HepG2 (cell line): ENCODE measurements around the gene DNAJC21. TPM values are rescaled to one million over a fixed set of nuclear protein-coding genes. Genes with fewer than 3 reads are reported as not detected.

ENCODE experiments used
- AFF4 ChIP-seq: sonication (generic); formaldehyde crosslinking; IDR thresholded peaks from 2 replicates; pipeline ENCODE4 v1.4.0; 2020; ENCODE audit warnings: missing genetic modification reagents
- ATF3 ChIP-seq: sonication (generic); formaldehyde crosslinking; IDR thresholded peaks from 2 replicates; pipeline ENCODE4 v1.4.0; 2020; ENCODE audit warnings: missing genetic modification reagents
- ELF1 ChIP-seq: sonication (generic); formaldehyde crosslinking; IDR thresholded peaks from 2 replicates; pipeline ENCODE4 v1.4.0; 2020; ENCODE audit warnings: missing genetic modification reagents
- HDAC6 ChIP-seq: fragments of 200-600 bp; sonication (generic); IDR thresholded peaks from 2 replicates; pipeline ENCODE4 v1.7.0; 2017; ENCODE audit warnings: mild to moderate bottlenecking, antibody characterized with exemption, low read length, low read depth
- KDM3A ChIP-seq: IDR thresholded peaks from 2 replicates; pipeline ENCODE4 v1.6.1; 2018; ENCODE audit warnings: low read depth, missing compliant biosample characterization
- LCORL ChIP-seq, 2 experiments: fragments of 450-650 bp in 1 of 2; sonication (generic) in 1 of 2; formaldehyde crosslinking in 1 of 2; IDR thresholded peaks; 2 replicates each; pipeline versions ENCODE4 v1.5.0 to v1.6.1; 2017 to 2020; ENCODE audit warnings: antibody characterized with exemption in 1 of 2, missing genetic modification reagents in 1 of 2
- NBN ChIP-seq: fragments of 450-650 bp; conservative IDR thresholded peaks from 2 replicates; pipeline ENCODE4 v1.6.1; 2017
- SATB2 ChIP-seq: sonication (generic); formaldehyde crosslinking; IDR thresholded peaks from 2 replicates; pipeline ENCODE4 v1.5.0; 2020; ENCODE audit warnings: missing genetic modification reagents
- STAT6 ChIP-seq: sonication (generic); formaldehyde crosslinking; IDR thresholded peaks from 2 replicates; pipeline ENCODE4 v1.4.0; 2020; ENCODE audit warnings: missing genetic modification reagents, mild to moderate bottlenecking, borderline replicate concordance
- TRIM24 ChIP-seq: sonication (generic); formaldehyde crosslinking; IDR thresholded peaks from 2 replicates; pipeline ENCODE4 v1.8.0; 2022; ENCODE audit warnings: mild to moderate bottlenecking, missing genetic modification reagents
- ZBTB49 ChIP-seq: sonication (generic); formaldehyde crosslinking; IDR thresholded peaks from 2 replicates; pipeline ENCODE4 v1.4.0; 2020; ENCODE audit warnings: missing genetic modification reagents, borderline replicate concordance
- ZFP37 ChIP-seq: sonication (generic); formaldehyde crosslinking; IDR thresholded peaks from 2 replicates; pipeline ENCODE4 v1.4.0; 2020; ENCODE audit warnings: missing genetic modification reagents, borderline replicate concordance
- ZNF17 ChIP-seq: sonication (generic); formaldehyde crosslinking; IDR thresholded peaks from 2 replicates; pipeline ENCODE4 v1.5.0; 2020; ENCODE audit warnings: mild to moderate bottlenecking, missing genetic modification reagents
- ZNF362 ChIP-seq: sonication (generic); formaldehyde crosslinking; IDR thresholded peaks from 2 replicates; pipeline ENCODE4 v1.4.0; 2020; ENCODE audit warnings: missing genetic modification reagents, mild to moderate bottlenecking, borderline replicate concordance
- ZNF414 ChIP-seq: sonication (generic); formaldehyde crosslinking; IDR thresholded peaks from 2 replicates; pipeline ENCODE4 v1.5.0; 2020; ENCODE audit warnings: missing genetic modification reagents
- ZNF850 ChIP-seq: sonication (generic); formaldehyde crosslinking; conservative IDR thresholded peaks from 2 replicates; pipeline ENCODE4 v1.9.0; 2021; ENCODE audit warnings: mild to moderate bottlenecking, missing genetic modification reagents
- polyA plus RNA-seq, 8 experiments: library from polyadenylated mRNA; depleted of rRNA in 3 of 8; stranded (reverse) in 7 of 8; unstranded in 1 of 8; fragments of >200 nt; fragmentation: Illumina TruSeq in 4 of 8; extraction: Trizol in 4 of 8; gene quantifications; 2 replicates each; pipeline versions ENCODE4 v1.2.1 to v1.2.3, GENCODE V29; 2011 to 2016; ENCODE audit warnings: low read depth in 4 of 8, missing spikeins in 1 of 8, mixed read lengths in 1 of 8; ENCODE audit not compliant: insufficient read depth in 1 of 8
- total RNA-seq, 5 experiments: library from RNA; depleted of rRNA; stranded (reverse); fragments of >200 nt; fragmentation: Illumina TruSeq; extraction: Trizol; gene quantifications; 2 replicates each; pipeline ENCODE4 v1.2.3, GENCODE V29; 2016; ENCODE audit warnings: low read depth in 1 of 5

The DNAJC21 gene
- total and polyA plus RNA-seq, 2 of the 13 experiments (the other 11 are each of a cell fraction or from before 2014, with no cell fraction given), result 10.9 to 41.6 TPM

GRCh38 chr5:34929720-34930461 is 532 bp downstream of the DNAJC21 start (continued):
- TF ChIP-seq STAT6 (CRISPR knock-in tag), result no peak
- no peak for TF ChIP-seq NBN
- TF ChIP-seq SATB2, result no peak
- no peak for TF ChIP-seq ZNF414
- TF ChIP-seq LCORL (IDR thresholded peaks at IDR 0.05), result no peak
- no peak for TF ChIP-seq LCORL (CRISPR knock-in tag; IDR thresholded peaks at IDR 0.05)
- TF ChIP-seq TRIM24, result no peak
- TF ChIP-seq AFF4, result no peak; the same call in 1 of the 2 replicates
- no peak for TF ChIP-seq ZNF362
- no peak for TF ChIP-seq ZBTB49 (CRISPR knock-in tag)
- TF ChIP-seq ZNF17 (CRISPR knock-in tag), result no peak
- no peak for TF ChIP-seq HDAC6
- no peak for TF ChIP-seq ELF1 (CRISPR knock-in tag)
- no peak for TF ChIP-seq KDM3A
- TF ChIP-seq ZNF850 (CRISPR knock-in tag), result 0 out of 2 replicates have a peak, but pooled peaks have one; percentile 16
- TF ChIP-seq ZFP37 (CRISPR knock-in tag), result 0 out of 2 replicates have a peak, but pooled peaks have one; percentile 58
- TF ChIP-seq ATF3 (CRISPR knock-in tag), result peak; percentile 16; the same call in 1 of the 2 replicates
